Cardiac fibroblast (primary cell): Measurements from ENCODE around the gene IL12A.

Experiments
- DNase-seq, 2 donors: peaks; one replicate each; pipeline versions ENCODE4 v3.0.0 to v3.0.0-alpha.2; 2010; ENCODE audit warnings: low read depth in 2 of 2
- H3K4me3 ChIP-seq, 2 donors: replicated peaks in 1 of 2; 1 replicate in 1 of 2; 2 replicates in 1 of 2; pipeline ENCODE4 v1.5.1; 2011; ENCODE audit warnings: low read depth in 2 of 2, low read length in 2 of 2, mild to moderate bottlenecking in 2 of 2, moderate library complexity in 1 of 2
- CTCF ChIP-seq: IDR thresholded peaks from one replicate; pipeline ENCODE4 v1.5.1; 2011; ENCODE audit warnings: low read depth, mild to moderate bottlenecking, low read length, inconsistent platforms

The IL12A gene

GRCh38 chr3:159991591-159991990 lies 3.0 kb downstream of the IL12A start:
- no peak for DNase-seq
- TF ChIP-seq CTCF = no peak
- H3K4me3 ChIP-seq = no peak overlapping the region

- TF ChIP-seq CTCF = no peak
- no peak overlapping the region for H3K4me3 ChIP-seq
- DNase-seq = no peak
Measured at GRCh38 chr3:159992589-159992988, 4.0 kb downstream of the IL12A start.

- no peak for TF ChIP-seq CTCF
- DNase-seq = peak in 1 of 2 donors; percentile 44
- no peak overlapping the region for H3K4me3 ChIP-seq
Measured at GRCh38 chr3:159994182-159994581, 5.5 kb downstream of the IL12A start.

GRCh38 chr3:159995091-159995490 lies 6.5 kb downstream of the IL12A start:
- no peak overlapping the region for H3K4me3 ChIP-seq
- DNase-seq = no peak
- no peak for TF ChIP-seq CTCF

- no peak overlapping the region for H3K4me3 ChIP-seq
- peak in 1 of 2 donors; percentile 45 for DNase-seq
- no peak for TF ChIP-seq CTCF
Measured at GRCh38 chr3:159996018-159996417, 7.4 kb downstream of the IL12A start.

- no peak for TF ChIP-seq CTCF
- no peak for DNase-seq
Measured at GRCh38 chr3:159996959-159997358, 8.3 kb downstream of the IL12A start.

GRCh38 chr3:160001148-160001760 lies 12.6 kb downstream of the IL12A start:
- DNase-seq = no peak
- no peak overlapping the region for H3K4me3 ChIP-seq
- TF ChIP-seq CTCF = no peak

More at GRCh38 chr3:159996959-159997358, 8.3 kb downstream of the IL12A start:
- no peak overlapping the region for H3K4me3 ChIP-seq
